HEK293 (cell line): ENCODE data around the gene SYT2.
A peak's percentile ranks its signal among the peaks of the same experiment; 100 is the strongest.

Source experiments
- CTCF ChIA-PET: fragments of 350-600 bp; formaldehyde crosslinking; extraction: SDS; loops from one replicate; lab custom pipeline; 2021; ENCODE audit warnings: antibody characterized with exemption; lab: Yijun Ruan, JAX
- POLR2A ChIA-PET: fragments of 300-600 bp; formaldehyde crosslinking; extraction: SDS; loops from one replicate; lab custom pipeline; 2020; ENCODE audit warnings: antibody characterized with exemption, inconsistent platforms; lab: Yijun Ruan, JAX
- H3K27ac ChIP-seq: fragments of 200-500 bp; sonication (Bioruptor generic); 2 replicates; pipeline ENCODE4 v1.5.1; 2014; ENCODE audit warnings: low read depth, low read length, control low read depth, inconsistent platforms; ENCODE audit errors: extremely low read depth
- H3K36me3 ChIP-seq, 2 experiments: fragments of 200-500 bp in 1 of 2; sonication (Bioruptor generic) in 1 of 2; 1 replicate in 1 of 2; 2 replicates in 1 of 2; pipeline ENCODE4 v1.5.1; 2014 to 2017; ENCODE audit warnings: inconsistent platforms in 2 of 2, low read length in 2 of 2; ENCODE audit not compliant: control insufficient read depth in 2 of 2, insufficient read depth in 1 of 2
- H3K4me1 ChIP-seq: fragments of 200-500 bp; sonication (Bioruptor generic); 2 replicates; pipeline ENCODE4 v1.5.1; 2014; ENCODE audit warnings: mild to moderate bottlenecking, low read length, inconsistent platforms; ENCODE audit not compliant: control insufficient read depth, insufficient read depth
- H3K4me3 ChIP-seq: 2 replicates; pipeline ENCODE4 v1.5.1; 2011; ENCODE audit warnings: low read depth, mild to moderate bottlenecking, control low read depth, low read length, moderate library complexity
- H3K9me3 ChIP-seq: fragments of 200-500 bp; sonication (Bioruptor generic); 2 replicates; pipeline ENCODE4 v1.5.1; 2014; ENCODE audit warnings: low read depth, low read length, inconsistent platforms; ENCODE audit not compliant: control insufficient read depth, insufficient read depth
- BCL11A ChIP-seq: fragments of 450-650 bp; formaldehyde crosslinking; IDR thresholded peaks from 2 replicates; pipeline ENCODE4 v1.5.1; 2016; ENCODE audit warnings: low read depth, missing biosample characterization, missing genetic modification characterization
- GLI2 ChIP-seq: fragments of 450-650 bp; formaldehyde crosslinking; IDR thresholded peaks from 2 replicates; pipeline ENCODE4; 2017; ENCODE audit warnings: missing biosample characterization, missing genetic modification characterization, low read depth, borderline replicate concordance
- GLIS1 ChIP-seq: fragments of 450-650 bp; formaldehyde crosslinking; IDR thresholded peaks from 2 replicates; pipeline ENCODE4 v1.5.1; 2016; ENCODE audit warnings: missing biosample characterization, missing genetic modification characterization
- KLF9 ChIP-seq: fragments of 450-650 bp; formaldehyde crosslinking; IDR thresholded peaks from 2 replicates; pipeline ENCODE4 v1.5.1; 2016; ENCODE audit warnings: missing biosample characterization, missing genetic modification characterization, low read depth
- OSR2 ChIP-seq: fragments of 450-650 bp; formaldehyde crosslinking; IDR thresholded peaks from 2 replicates; pipeline ENCODE4 v1.5.1; 2016; ENCODE audit warnings: missing biosample characterization, missing genetic modification characterization
- SCRT2 ChIP-seq: fragments of 450-650 bp; formaldehyde crosslinking; IDR thresholded peaks from 2 replicates; pipeline ENCODE4 v1.5.1; 2016; ENCODE audit warnings: missing biosample characterization, missing genetic modification characterization
- TRIM28 ChIP-seq: IDR thresholded peaks from 2 replicates; pipeline ENCODE4 v1.6.1; 2011; ENCODE audit warnings: low read length, control low read depth, borderline replicate concordance
- ZBTB8A ChIP-seq: fragments of 450-650 bp; formaldehyde crosslinking; IDR thresholded peaks from 2 replicates; pipeline ENCODE4 v1.5.1; 2016; ENCODE audit warnings: missing biosample characterization, missing genetic modification characterization
- ZFHX2 ChIP-seq: fragments of 450-650 bp; formaldehyde crosslinking; conservative IDR thresholded peaks from 2 replicates; pipeline ENCODE4 v1.5.1; 2016; ENCODE audit warnings: missing biosample characterization, missing genetic modification characterization
- ZFP41 ChIP-seq: fragments of 450-650 bp; formaldehyde crosslinking; IDR thresholded peaks from 2 replicates; pipeline ENCODE4 v1.5.1; 2016; ENCODE audit warnings: missing biosample characterization, missing genetic modification characterization, borderline replicate concordance
- ZNF114 ChIP-seq: fragments of 450-650 bp; formaldehyde crosslinking; IDR thresholded peaks from 2 replicates; pipeline ENCODE4 v1.5.0; 2017; ENCODE audit warnings: missing biosample characterization, missing genetic modification characterization
- ZNF157 ChIP-seq: fragments of 450-650 bp; formaldehyde crosslinking; IDR thresholded peaks from 2 replicates; pipeline ENCODE4 v1.5.1; 2016; ENCODE audit warnings: missing biosample characterization, missing genetic modification characterization
- ZNF184 ChIP-seq: fragments of 450-650 bp; IDR thresholded peaks from 2 replicates; pipeline ENCODE4 v1.5.1; 2018; ENCODE audit warnings: missing biosample characterization, mild to moderate bottlenecking, missing genetic modification characterization
- ZNF274 ChIP-seq, 2 experiments: fragments of 200-500 bp in 1 of 2; fragments of 450-650 bp in 1 of 2; sonication (Bioruptor generic) in 1 of 2; formaldehyde crosslinking in 1 of 2; IDR thresholded peaks; 2 replicates each; pipeline versions ENCODE4 v1.5.1 to v1.6.1; 2014 to 2016; ENCODE audit warnings: borderline replicate concordance in 1 of 2, inconsistent platforms in 1 of 2, low read length in 1 of 2, missing biosample characterization in 1 of 2, missing genetic modification characterization in 1 of 2
- ZNF354C ChIP-seq: fragments of 450-650 bp; formaldehyde crosslinking; IDR thresholded peaks from 2 replicates; pipeline ENCODE4 v1.5.1; 2016; ENCODE audit warnings: missing biosample characterization, missing genetic modification characterization, low read depth, borderline replicate concordance
- ZNF391 ChIP-seq: fragments of 450-650 bp; formaldehyde crosslinking; IDR thresholded peaks from 2 replicates; pipeline ENCODE4 v1.5.1; 2016; ENCODE audit warnings: low read depth, missing biosample characterization, missing genetic modification characterization, borderline replicate concordance
- ZNF549 ChIP-seq: fragments of 450-650 bp; IDR thresholded peaks from 2 replicates; pipeline ENCODE4 v1.5.1; 2018; ENCODE audit warnings: missing biosample characterization, missing genetic modification characterization, mild to moderate bottlenecking, inconsistent platforms, moderate library complexity
- ZNF555 ChIP-seq: fragments of 450-650 bp; formaldehyde crosslinking; conservative IDR thresholded peaks from 2 replicates; pipeline ENCODE4 v1.5.1; 2017; ENCODE audit warnings: missing biosample characterization, mild to moderate bottlenecking, missing genetic modification characterization, inconsistent platforms
- ZNF626 ChIP-seq: fragments of 450-650 bp; sonication (Bioruptor Pico); formaldehyde crosslinking; IDR thresholded peaks from 2 replicates; pipeline ENCODE4 v1.5.1; 2018; ENCODE audit warnings: missing biosample characterization, missing genetic modification characterization, inconsistent platforms
- ZNF670 ChIP-seq: fragments of 450-650 bp; formaldehyde crosslinking; IDR thresholded peaks from 2 replicates; pipeline ENCODE4 v1.5.1; 2016; ENCODE audit warnings: missing biosample characterization, missing genetic modification characterization, low read depth
- ZNF768 ChIP-seq: fragments of 450-650 bp; formaldehyde crosslinking; IDR thresholded peaks from 2 replicates; pipeline ENCODE4 v1.5.1; 2018; ENCODE audit warnings: missing biosample characterization, mild to moderate bottlenecking, missing genetic modification characterization
- ZNF777 ChIP-seq: fragments of 450-650 bp; formaldehyde crosslinking; IDR thresholded peaks from 2 replicates; pipeline ENCODE4 v1.5.1; 2017; ENCODE audit warnings: missing biosample characterization, missing genetic modification characterization, borderline replicate concordance
- TF ChIP-seq, protein P1 (sequence below): fragments of 450-650 bp; formaldehyde crosslinking; IDR thresholded peaks from 2 replicates; pipeline ENCODE4 v1.5.1; 2016; ENCODE audit warnings: missing biosample characterization, missing genetic modification characterization
- TF ChIP-seq, protein P2 (sequence below): fragments of 450-650 bp; formaldehyde crosslinking; IDR thresholded peaks from 2 replicates; pipeline ENCODE4 v1.5.1; 2016; ENCODE audit warnings: missing biosample characterization, missing genetic modification characterization
- TF ChIP-seq, protein P3 (sequence below): sonication (generic); formaldehyde crosslinking; IDR thresholded peaks from 2 replicates; pipeline ENCODE4 v1.8.1; 2022; ENCODE audit warnings: mild to moderate bottlenecking, moderate library complexity, missing genetic modification reagents
- TF ChIP-seq, protein P4 (sequence below): fragments of 450-650 bp; formaldehyde crosslinking; IDR thresholded peaks from 2 replicates; pipeline ENCODE4 v1.5.1; 2016; ENCODE audit warnings: missing biosample characterization, missing genetic modification characterization
- TF ChIP-seq, protein P5 (sequence below): fragments of 450-650 bp; formaldehyde crosslinking; IDR thresholded peaks from 2 replicates; pipeline ENCODE4 v1.5.1; 2016; ENCODE audit warnings: missing biosample characterization, missing genetic modification characterization

SYT2 gene

DNA sequence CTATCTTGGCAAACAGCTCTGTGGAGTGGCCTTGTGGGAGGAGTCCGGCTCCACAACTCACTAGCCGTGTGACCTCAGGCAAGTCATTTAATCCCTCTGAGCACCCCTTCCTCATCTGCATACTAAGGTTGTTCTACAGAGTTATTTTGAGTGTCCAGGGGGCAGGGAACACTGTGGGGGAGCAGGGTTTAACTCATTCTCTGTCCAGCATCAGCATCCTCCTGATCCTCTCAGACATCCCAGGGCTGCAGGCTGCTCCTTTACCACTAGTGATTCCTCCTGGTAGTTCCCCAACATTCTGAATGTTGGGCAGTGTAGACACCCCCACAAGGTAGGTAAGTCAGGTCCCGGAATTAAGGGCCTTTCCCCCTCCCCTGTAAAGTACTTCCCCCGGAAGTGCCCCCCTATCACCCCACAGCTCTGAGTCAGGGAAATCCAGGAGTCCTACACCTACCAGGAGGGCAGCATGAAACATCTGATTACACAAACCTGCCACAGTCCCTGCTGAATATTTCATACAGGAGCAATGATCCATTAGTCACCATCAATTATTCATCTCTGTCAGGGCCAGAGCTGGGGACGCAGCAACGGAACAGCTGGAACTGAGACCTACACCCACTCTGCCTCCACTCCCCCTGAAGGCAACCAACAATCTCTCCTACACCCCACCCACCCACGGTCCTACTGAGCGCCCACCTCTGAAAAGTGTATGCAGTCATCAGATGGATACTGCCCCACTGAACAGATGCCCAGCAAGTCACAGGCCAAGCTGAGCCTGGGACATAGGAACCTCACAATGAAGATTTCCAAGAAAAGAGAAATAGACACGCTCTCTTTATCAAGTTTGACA is 20.5 kb downstream of the SYT2 start:
- Histone ChIP-seq H3K27ac (no peak overlapping the region), H3K4me3 (no peak overlapping the region)
- POLR2A ChIA-PET: no interaction called here
- TF ChIP-seq ZNF768 (tag by site-specific recombination): no peak
- TF ChIP-seq SCRT2 (tag by site-specific recombination): no peak
- no peak for TF ChIP-seq OSR2 (tag by site-specific recombination)
- TF ChIP-seq GLI2 (tag by site-specific recombination): no peak
- TF ChIP-seq, protein P1, sequence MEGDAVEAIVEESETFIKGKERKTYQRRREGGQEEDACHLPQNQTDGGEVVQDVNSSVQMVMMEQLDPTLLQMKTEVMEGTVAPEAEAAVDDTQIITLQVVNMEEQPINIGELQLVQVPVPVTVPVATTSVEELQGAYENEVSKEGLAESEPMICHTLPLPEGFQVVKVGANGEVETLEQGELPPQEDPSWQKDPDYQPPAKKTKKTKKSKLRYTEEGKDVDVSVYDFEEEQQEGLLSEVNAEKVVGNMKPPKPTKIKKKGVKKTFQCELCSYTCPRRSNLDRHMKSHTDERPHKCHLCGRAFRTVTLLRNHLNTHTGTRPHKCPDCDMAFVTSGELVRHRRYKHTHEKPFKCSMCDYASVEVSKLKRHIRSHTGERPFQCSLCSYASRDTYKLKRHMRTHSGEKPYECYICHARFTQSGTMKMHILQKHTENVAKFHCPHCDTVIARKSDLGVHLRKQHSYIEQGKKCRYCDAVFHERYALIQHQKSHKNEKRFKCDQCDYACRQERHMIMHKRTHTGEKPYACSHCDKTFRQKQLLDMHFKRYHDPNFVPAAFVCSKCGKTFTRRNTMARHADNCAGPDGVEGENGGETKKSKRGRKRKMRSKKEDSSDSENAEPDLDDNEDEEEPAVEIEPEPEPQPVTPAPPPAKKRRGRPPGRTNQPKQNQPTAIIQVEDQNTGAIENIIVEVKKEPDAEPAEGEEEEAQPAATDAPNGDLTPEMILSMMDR (tag by site-specific recombination): no peak
- TF ChIP-seq, protein P2, sequence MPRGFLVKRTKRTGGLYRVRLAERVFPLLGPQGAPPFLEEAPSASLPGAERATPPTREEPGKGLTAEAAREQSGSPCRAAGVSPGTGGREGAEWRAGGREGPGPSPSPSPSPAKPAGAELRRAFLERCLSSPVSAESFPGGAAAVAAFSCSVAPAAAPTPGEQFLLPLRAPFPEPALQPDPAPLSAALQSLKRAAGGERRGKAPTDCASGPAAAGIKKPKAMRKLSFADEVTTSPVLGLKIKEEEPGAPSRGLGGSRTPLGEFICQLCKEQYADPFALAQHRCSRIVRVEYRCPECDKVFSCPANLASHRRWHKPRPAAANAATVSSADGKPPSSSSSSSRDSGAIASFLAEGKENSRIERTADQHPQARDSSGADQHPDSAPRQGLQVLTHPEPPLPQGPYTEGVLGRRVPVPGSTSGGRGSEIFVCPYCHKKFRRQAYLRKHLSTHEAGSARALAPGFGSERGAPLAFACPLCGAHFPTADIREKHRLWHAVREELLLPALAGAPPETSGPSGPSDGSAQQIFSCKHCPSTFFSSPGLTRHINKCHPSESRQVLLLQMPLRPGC: no peak
- TF ChIP-seq ZNF549: no peak
- no peak for TF ChIP-seq ZNF670 (tag by site-specific recombination)
- no peak for TF ChIP-seq ZBTB8A
- no peak for TF ChIP-seq ZNF114 (tag by site-specific recombination)
- TF ChIP-seq ZNF157 (tag by site-specific recombination): no peak
- no peak for TF ChIP-seq ZNF274 (IDR thresholded peaks at IDR 0.05; ENCODE audit: low read length)
- no peak for TF ChIP-seq ZNF274 (tag by site-specific recombination; IDR thresholded peaks at IDR 0.05; ENCODE audit: borderline replicate concordance)
- no peak for TF ChIP-seq ZNF184 (tag by site-specific recombination)
- peak; percentile 84 for TF ChIP-seq GLIS1 (tag by site-specific recombination)
- TF ChIP-seq ZFP41 (tag by site-specific recombination): no peak
- TF ChIP-seq, protein P3, sequence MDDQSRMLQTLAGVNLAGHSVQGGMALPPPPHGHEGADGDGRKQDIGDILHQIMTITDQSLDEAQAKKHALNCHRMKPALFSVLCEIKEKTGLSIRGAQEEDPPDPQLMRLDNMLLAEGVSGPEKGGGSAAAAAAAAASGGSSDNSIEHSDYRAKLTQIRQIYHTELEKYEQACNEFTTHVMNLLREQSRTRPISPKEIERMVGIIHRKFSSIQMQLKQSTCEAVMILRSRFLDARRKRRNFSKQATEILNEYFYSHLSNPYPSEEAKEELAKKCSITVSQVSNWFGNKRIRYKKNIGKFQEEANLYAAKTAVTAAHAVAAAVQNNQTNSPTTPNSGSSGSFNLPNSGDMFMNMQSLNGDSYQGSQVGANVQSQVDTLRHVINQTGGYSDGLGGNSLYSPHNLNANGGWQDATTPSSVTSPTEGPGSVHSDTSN (CRISPR knock-in tag): no peak
- TF ChIP-seq ZNF555 (tag by site-specific recombination): no peak
- TF ChIP-seq, protein P4, sequence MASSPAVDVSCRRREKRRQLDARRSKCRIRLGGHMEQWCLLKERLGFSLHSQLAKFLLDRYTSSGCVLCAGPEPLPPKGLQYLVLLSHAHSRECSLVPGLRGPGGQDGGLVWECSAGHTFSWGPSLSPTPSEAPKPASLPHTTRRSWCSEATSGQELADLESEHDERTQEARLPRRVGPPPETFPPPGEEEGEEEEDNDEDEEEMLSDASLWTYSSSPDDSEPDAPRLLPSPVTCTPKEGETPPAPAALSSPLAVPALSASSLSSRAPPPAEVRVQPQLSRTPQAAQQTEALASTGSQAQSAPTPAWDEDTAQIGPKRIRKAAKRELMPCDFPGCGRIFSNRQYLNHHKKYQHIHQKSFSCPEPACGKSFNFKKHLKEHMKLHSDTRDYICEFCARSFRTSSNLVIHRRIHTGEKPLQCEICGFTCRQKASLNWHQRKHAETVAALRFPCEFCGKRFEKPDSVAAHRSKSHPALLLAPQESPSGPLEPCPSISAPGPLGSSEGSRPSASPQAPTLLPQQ: no peak
- no peak for TF ChIP-seq ZNF777 (tag by site-specific recombination)
- TF ChIP-seq, protein P5, sequence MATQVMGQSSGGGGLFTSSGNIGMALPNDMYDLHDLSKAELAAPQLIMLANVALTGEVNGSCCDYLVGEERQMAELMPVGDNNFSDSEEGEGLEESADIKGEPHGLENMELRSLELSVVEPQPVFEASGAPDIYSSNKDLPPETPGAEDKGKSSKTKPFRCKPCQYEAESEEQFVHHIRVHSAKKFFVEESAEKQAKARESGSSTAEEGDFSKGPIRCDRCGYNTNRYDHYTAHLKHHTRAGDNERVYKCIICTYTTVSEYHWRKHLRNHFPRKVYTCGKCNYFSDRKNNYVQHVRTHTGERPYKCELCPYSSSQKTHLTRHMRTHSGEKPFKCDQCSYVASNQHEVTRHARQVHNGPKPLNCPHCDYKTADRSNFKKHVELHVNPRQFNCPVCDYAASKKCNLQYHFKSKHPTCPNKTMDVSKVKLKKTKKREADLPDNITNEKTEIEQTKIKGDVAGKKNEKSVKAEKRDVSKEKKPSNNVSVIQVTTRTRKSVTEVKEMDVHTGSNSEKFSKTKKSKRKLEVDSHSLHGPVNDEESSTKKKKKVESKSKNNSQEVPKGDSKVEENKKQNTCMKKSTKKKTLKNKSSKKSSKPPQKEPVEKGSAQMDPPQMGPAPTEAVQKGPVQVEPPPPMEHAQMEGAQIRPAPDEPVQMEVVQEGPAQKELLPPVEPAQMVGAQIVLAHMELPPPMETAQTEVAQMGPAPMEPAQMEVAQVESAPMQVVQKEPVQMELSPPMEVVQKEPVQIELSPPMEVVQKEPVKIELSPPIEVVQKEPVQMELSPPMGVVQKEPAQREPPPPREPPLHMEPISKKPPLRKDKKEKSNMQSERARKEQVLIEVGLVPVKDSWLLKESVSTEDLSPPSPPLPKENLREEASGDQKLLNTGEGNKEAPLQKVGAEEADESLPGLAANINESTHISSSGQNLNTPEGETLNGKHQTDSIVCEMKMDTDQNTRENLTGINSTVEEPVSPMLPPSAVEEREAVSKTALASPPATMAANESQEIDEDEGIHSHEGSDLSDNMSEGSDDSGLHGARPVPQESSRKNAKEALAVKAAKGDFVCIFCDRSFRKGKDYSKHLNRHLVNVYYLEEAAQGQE (tag by site-specific recombination): peak; percentile 77
- TF ChIP-seq BCL11A: no peak
- no peak for TF ChIP-seq TRIM28
- no peak for TF ChIP-seq ZNF354C
- TF ChIP-seq KLF9 (tag by site-specific recombination): no peak
- no peak for TF ChIP-seq ZNF391 (tag by site-specific recombination)
- TF ChIP-seq ZNF626 (tag by site-specific recombination): no peak
- peak; percentile 94 for TF ChIP-seq ZFHX2 (tag by site-specific recombination)

More for the DNA sequence above, 20.5 kb downstream of the SYT2 start:
- CTCF ChIA-PET: no interaction called here
- Histone ChIP-seq H3K4me1 (no peaks in the 10 kb centered on the region), H3K9me3 (no peaks in the 10 kb centered on the region), H3K36me3 (no peaks in the 10 kb centered on the region)
